Pons (tissue), 1 donor: ENCODE measurements around the gene TSSC4.

Experiments used
- DNase-seq: peaks from one replicate; pipeline ENCODE4 v3.0.0-alpha.2; 2016; ENCODE audit warnings: low spot score

TSSC4 gene

GRCh38 chr11:2369320-2369719, 31.2 kb upstream of the TSSC4 start:
- DNase-seq = no peak

GRCh38 chr11:2369896-2370295, 30.7 kb upstream of the TSSC4 start:
- no peak for DNase-seq

DNA sequence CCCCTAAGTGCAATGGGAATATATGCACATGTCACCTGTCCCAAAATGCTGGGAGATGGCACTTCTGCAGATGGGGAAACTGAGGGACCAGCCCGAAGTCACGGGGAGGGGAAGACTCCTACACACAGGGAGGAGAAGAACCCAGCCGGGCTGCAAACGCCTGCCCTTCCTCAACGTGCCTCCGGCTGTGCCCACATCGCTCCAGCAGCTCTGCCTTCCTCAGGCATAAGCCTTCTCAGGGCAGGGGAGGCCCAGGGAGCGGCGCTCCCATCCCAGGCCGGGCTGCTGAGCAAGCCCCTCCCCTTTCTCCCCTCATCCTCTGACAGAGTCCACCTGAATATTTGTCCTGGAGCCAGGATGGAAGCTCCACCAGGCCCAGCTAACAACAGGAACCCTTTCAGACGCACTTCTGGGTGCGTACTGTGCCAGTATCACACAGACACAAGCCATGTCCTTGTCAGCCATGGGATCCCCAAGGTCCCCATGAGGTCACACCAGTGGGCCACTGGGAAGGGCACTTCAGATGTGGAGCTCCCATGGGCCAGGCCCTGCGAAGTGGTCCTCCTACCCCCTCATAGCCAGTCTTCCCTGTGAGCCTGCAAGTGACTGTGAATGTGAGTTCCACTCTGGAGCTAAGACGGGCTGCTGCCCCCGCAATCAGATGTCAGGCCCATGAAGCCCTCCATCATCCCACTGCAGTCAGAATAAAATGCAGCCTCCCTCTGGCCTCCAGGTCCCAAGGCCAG, 25.9 kb upstream of the TSSC4 start:
- no peak for DNase-seq

DNA sequence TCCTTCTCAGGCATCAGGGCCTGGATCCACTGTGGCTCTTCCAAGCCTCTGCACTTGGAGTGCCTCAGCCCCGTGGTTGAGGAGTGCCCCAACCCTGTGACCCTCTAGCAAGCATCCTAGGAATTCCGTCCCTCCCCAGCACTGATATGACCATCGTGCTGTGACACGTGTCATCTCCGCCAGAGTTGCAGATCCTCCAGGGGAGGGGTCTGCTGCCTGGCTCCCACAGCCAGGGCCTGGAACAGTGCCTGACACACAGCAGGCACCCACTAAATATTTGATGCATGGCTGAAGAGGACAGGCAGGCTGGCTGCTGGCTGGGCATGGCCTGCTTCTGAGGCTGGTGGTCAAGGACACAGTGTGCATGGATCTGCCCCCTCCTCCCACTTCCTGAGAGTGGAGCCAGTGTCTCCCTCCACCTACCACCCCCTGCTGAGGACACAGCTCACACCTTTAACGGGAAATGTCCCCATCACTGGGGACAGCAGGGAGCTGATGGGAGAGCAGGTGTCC, 25.2 kb upstream of the TSSC4 start:
- DNase-seq = no peak

GRCh38 chr11:2375964-2376551, 24.5 kb upstream of the TSSC4 start:
- DNase-seq = no peak

DNA sequence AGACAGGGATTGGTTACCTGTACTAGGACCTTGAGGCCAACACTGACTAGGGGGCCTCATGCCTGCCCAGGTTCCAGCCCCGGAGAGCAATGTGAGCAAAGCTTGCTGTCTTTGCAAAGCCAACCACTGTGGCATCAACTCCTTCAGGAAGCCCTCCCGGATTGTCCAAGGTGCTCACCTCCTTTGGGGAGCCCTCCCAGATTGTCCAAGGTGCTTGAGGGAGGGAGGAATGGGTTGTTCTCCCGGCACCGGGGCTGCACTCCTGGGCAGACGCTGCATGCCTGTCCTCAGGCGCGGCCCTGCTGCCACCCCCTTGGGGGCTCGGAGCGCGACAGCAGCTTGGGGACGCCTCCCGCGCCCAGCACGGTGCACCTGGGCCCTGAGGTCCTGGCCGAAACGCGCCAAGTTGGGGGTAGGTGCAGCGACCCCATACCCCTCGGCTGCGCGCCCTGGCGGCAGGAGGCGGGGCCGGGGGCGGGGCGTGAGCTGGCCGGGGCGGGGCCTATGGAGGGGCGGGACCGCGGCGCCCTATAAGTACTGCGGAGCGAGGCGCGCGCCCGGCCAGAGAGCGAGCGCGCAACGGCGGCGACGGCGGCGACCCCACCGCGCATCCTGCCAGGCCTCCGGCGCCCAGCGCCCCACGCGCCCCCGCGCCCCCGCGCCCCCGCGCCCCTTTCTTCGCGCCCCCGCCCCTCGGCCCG, 23.6 kb upstream of the TSSC4 start, which contains the start of gene CD81:
TSS of gene CD81 (plus strand) at position 560 of the 701 bp plus-strand sequence. CDS start 240 bp downstream, outside the sequence.
- no peak for DNase-seq

DNA sequence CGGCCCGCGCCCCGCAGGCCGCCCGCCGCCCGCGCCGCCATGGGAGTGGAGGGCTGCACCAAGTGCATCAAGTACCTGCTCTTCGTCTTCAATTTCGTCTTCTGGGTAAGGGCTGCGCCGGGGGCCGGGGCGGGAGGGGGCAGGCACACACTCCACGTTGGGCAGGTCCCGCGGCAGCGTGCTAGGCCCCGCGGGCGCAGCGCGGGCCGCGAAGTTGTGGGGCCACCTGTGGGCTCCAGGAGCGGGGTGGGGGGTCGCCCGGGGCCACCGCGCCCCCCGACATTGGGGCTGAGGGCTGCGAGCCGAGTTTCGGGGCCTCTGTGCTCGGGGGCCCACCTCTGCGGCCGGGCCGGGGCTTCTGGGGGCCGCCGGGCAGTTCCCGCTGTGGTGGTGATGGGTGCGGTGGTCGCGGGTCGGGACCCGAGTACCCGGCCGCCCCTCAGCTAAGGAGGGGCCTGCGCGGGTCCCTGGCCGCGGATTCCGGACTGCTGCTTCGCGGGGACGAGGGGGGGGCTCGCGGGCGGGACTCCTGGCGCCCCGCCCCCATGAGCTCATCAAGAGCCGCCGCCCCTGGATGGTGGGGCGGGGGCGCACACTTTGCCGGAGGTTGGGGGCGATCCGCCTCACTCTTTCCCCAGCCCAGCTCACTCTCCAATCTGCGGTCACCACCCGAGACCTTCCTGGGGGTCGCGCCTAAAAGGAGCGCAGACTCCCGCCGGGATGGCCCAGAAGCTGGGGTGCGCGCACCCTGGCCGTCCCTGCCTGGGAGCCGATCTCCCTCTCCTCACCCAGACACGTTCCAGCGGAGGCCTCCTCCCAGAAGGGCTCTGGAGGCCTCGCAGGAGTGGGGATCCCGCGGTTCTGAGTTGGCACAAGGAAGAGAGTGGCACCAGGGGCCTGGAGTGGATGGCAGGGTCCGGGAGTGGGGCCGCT, 22.8 kb upstream of the TSSC4 start:
- DNase-seq = no peak

DNA sequence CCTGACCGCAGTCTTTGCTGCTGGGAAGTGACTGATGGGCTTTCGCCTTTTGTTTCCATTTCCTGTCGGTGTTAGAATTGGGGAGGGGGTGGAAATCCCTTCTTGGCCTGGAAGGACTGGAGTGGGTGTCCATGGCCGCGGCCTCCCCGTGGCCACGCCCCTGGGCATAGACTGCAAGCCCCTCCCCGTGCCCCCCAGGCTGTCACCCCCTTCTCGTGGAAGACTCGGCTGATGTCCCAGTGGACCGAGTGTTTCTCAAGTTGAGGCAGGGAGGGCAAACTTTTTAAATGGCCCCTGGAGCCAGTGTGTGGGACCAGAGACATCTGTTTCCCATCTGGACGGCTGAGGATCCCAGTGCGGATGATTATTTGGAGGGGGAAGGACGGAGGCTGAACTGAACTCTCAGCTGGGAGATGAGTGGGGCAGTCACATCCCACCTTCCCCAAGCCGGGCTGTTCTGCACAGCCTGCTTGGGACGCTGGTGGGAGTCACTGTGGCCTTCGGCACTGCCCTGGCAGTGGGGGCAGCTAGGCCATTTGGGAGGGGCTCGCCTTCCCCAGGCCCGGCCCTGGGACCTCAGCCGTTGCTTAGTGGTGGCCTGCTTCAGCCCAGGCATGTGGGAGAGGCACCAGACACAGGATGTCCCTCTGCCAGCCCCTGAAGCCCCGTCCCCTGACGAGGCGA, 21.9 kb upstream of the TSSC4 start:
- DNase-seq = no peak

DNA sequence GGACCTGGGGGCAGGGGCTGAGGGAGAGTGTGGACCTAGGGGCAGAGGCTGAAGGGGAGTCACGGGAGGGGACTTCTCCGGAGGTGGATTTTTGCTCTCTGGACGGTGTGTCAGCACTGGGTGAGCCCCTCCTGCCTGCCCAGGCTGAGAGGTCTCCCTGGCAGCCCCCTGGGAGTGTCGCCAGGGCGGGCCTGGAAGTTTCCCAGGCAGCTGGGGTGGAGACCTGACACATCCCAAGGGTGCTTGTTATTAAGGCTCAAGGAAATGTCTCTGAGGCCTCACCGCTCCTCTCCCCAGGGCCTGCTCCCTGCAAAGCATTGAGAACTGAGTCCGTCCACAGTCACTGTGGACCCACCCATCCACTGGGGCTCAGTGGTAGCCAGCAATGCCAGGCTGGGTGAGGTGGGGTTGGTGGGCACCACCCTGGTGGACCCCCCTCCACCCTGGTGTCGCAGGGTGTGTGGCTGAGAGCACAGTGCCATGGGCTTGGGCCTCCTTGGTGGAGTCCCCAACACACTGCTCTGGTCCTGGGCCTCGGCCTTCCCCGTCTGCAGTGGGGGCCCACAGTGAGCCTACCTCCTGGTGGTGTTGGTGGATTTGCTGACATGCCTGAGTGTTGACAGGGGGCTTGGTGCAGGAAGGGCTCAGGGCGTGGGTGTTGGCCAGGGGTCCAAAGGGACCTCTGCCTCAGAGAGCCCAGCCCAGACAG, 20.9 kb upstream of the TSSC4 start:
- DNase-seq = no peak

GRCh38 chr11:2380396-2380795, 20.2 kb upstream of the TSSC4 start:
- DNase-seq = no peak

DNA sequence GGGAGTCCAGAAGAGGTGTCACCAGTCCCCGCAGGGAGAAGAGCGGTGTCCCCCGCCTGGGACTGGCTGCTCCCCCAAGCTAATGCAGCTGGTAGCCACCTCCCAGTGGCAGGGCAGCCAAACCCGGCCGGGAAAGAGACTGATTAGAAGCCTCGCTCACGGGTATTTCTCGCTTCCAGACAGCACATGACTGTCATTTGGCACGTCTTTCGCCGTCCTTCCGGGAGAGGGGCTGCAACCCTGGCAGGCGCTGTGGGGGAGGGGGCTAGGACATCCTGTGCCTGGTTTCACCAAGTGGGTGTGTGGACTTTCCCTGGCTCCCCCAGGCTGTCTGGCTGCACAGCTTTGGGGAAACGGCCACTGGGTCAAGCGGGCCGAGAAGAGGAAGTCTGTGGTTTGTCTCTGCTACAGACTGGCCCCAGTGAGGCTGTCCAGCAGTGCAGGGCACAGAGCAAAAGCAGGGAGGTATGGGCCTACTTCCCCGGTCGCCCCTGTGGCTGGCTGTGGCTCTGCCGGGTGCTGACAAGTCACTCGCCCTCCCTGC, 19.7 kb upstream of the TSSC4 start:
- DNase-seq = peak; percentile 76

- DNase-seq = no peak
These were observed 18.9 kb upstream of the TSSC4 start for GRCh38 chr11:2381494-2382128.

DNA sequence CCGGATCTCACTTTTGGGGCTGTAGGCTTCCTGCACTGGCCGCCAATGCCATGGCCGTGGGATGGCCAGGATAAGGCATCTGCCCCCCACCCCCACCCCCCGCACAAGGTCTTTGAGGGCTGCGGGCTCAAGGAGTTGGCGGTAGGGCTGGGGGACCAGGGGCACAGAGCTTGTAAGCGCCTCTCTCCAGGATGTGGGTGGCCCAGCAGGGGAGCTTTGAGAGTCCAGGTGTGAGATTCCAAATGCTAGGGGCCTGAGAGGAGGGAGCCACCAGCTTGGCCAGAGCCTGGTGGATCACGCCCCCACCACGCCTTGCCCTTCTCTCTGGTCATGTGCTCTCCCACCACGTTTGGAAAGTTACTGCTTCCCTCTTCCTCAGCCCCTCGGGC, 18.4 kb upstream of the TSSC4 start:
- no peak for DNase-seq

- DNase-seq = peak; percentile 53
These were observed 17.4 kb upstream of the TSSC4 start for GRCh38 chr11:2382936-2383851.

DNA sequence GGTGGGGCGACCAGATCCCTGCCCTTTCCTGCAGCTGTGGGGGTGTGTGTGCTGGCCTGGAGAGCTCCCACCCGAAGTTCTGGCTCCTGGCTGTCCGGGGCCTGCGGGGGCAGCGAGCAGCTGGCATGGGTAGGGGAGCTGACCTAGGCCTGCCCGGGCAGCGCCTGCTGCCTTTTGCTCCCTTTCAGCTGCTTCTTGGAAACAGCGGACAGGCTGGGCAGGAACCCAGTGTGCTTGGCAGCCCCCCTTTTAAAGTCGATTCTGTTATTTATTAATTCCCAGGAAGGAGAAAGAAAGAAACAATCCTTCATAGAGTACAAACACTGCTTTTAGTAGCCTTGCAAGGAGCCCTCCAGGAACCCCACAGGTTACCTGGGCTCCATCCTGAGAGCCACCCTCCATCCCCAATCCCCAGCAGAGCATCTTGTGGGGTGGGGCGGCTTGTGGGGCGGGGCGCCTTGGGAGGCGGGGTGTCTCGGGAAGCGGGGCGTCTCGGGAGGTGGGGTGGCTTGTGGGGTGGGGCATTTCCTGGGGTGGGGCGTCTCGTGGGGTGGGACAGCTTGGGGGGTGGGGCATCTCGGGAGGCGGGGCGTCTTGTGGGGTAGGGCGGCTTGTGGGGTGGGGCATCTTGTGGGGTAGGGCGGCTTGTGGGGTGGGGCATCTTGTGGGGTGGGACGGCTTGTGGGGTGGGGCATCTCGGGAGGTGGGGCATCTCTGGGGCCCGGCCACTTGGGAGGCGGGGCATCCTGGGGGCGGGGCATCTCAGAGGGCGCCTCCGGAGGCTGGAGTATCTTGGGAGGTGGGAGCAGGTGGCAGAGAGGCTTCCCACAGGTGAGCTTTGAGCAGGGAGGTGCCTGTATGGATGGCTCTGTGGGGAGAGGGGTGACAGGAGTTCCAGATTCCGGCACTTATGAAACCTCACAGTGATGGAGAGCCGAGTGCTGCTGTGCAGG, 16.4 kb upstream of the TSSC4 start:
- no peak for DNase-seq

DNA sequence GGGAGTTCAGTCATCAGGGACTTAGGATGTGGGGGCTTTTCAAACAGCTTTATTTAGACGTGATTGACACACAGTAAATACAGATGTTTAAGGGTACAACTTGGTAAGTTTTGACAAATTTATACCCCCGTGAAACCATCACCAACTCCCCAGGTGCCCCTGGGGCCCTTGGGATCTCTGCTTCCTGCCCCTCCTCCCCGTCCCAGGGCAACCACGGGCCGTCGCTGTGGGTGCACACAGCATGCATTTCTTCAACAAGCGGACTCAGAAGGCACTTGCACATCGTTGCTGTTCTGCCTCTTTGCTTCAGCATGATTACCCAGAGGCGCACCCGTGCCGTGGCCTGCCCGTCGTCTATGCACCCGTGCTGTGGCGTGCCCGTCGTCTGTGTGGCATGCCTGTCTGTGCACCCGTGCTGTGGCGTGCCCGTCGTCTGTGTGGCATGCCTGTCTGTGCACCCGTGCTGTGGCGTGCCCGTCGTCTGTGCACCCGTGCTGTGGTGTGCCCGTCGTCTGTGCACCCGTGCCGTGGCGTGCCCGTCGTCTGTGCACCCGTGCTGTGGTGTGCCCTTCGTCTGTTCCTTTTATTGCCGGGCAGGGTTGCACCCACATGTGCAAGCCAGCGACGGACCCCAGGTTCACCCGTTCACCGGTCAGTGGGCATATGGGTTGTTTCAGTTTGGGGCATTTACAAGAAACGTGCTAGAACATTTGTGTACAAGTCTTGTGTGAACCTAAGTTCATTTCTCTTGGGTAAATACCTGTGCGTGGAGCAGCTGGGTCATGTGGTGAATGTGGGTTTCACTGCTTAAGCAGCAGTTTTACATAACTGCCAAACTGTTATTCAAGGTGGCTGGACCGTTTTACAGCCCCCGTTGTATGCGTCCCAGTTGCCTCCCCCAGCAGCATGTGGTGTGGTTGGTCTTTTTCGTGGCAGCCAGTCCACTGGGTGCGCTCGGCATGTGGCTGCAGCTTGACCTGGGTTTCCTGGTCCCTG, 15.1 kb upstream of the TSSC4 start:
- DNase-seq = no peak
